NCI-H2227 (cell line): Measurements from ENCODE around the gene DNAJC5.

Source experiments
- DNase-seq: peaks from one replicate; lab custom pipeline; 2025; ENCODE audit not compliant: unreplicated experiment; lab: John Stamatoyannopoulos, UW

The DNAJC5 gene

GRCh38 chr20:63884506-63885263 lies 10.2 kb upstream of the DNAJC5 start:
- no peak for DNase-seq

DNA sequence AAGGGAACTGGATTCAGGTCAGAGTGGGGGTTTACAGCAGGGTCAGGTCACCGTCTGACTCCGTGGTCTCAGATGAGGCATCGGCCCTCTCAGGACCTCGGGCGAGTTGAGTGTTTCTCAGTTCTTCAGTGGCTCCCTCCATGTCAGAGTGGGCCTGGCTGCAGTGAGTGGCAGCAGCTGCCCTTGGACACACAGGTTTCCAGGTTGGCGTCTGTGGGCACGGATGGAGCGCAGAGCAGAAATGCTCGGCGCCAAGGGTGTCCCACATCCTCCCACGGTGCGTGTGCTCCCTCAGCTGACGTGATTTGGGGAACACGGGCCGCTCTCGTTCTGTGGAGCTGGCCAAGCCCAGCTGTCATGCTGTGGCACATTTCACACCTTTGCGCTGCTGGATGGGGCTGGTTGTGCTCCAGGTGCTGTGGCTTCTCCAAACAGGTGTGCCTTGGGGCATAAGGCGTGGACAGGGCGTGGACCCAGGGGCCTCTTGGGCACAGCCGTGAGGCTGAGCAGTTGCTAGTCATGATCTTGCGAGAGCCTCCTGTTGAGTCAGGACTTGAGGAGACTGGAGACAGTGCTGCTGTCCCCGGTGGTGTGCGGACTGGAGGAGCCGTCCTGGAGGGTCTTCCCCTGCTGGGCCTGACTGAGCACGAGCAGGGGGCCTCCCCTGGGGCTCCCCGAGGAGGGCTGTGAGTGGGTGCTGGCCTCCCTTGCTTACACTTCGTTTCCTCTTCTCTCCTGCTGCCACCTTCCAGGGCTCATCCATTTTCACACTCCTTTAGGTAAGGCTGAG lies 9.5 kb upstream of the DNAJC5 start:
- no peak for DNase-seq

DNA sequence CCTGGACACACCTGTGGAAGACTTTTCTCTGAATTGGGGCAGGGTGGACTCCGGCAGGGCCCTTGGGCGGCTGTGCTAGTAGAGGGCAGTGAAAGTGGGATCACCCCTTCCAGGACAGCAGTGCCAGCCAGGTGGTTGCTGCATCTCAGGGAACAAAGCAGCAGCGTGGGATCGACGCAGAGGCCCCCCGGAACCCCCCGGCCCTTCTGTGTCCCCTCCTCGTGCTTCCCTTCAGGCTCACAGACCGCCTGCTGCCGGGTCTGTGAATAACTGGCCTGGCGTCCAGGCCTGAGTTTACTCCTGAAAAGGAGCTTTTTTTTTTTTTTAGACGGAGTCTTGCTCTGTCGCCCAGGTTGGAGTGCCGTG lies 8.9 kb upstream of the DNAJC5 start:
- DNase-seq: no peak

DNA sequence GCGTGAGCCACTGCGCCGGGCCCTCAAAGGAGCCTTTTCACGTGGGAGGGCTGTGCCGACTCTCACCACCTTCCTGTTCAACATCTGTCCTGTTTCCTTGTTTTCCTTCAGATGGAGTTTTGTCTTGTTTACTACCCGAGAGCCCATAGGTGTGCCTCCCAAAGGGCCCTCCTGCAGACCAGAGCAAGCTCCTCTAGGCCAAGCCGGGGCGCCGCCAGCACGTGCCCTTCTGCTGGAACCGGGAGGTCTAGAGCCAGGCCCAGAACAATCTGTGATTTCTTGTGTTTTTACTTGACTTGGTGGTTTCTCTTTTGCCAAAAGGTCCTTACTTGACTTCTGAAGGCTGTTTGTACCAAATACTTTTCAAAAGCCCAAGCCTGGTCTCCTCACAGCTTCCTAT lies 8.0 kb upstream of the DNAJC5 start:
- no peak for DNase-seq

DNA sequence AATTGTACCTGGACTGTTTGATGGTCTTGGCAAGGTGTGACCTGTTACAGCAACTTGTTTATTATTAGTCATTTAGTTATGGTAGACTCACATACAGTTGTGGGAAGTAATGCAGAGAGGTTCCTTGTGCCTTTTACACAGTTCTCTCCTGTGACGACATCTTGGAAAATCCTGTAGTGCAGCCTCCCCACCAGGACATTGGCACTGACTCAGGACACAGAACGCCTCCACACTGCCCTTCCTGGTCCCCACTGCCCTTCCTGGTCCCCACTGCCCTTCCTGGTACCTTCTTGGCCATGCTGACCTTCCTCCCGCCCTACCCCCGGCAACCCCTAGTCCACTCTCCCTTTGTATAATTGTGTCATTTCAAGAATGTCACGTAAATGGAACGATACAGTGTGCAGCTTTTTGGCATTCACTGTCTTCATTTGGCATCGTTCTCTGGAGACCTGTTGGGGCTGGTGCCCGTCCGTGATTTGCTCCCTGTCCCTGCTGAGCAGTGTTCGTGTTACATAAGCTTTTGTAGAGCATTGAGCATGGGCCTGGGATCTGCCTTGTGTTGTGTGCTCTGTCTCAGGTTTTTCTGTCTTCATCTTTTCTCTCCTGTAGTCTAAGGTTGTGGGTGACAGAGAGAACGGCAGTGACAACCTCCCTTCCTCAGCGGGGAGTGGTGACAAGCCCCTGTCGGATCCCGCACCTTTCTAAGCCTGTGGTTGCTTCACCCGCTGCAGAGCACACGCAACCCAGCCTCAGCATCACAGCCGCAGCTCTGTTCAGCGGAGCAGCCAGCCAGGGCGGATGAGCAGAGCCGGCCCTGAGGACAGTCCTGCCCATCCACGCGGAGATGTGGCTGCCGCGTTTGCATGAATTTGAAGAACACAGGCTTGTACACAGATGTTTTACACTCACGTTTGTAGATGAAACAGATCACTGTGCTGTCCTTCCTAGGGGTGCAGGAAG lies 5.4 kb upstream of the DNAJC5 start:
- no peak for DNase-seq

- DNase-seq: no peak
These were observed 4.7 kb upstream of the DNAJC5 start for GRCh38 chr20:63890201-63890576.

DNA sequence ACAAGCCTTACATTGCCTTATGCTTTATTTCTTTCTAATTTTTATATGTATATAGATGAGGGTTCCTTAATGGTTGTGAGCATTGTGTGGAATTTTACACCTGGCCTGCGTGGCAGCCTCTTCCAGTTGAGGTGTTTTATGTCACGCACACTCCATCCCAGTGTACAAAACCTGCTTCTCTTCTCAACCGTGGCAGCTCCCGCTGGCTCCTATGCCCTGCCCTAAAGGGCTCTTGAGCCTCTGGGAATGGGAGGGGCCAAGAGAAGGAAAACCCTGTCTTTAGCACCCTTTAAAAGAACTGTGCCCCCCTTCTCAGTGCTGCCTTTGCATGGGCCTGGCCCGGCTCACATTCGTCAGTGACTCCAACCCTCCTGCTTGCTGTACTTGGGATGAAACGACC lies 4.3 kb upstream of the DNAJC5 start:
- DNase-seq: no peak

- no peak for DNase-seq
These were observed 3.6 kb upstream of the DNAJC5 start for GRCh38 chr20:63891061-63892002.

DNA sequence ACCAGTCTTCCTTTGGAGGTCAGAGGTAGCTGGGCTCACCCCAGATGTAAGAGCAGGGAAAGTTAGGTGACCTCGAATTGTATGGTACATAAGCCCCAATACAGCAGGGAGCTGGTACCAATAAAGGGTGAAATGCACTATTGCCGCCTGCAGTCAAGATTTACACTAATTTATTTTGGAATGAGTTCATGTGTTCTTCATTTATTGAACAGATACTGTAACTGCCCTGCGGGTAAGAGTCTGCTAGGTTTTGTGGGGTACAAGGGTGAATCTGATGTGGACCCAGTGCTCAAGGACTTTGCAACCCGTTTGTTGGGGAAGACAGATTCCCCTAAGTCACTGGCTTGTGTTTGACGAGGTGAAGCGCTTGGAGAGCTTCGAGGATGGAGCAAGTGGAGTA lies 2.5 kb upstream of the DNAJC5 start:
- no peak for DNase-seq

GRCh38 chr20:63893999-63894357 lies 948 bp upstream of the DNAJC5 start:
- no peak for DNase-seq

- DNase-seq: no peak
These were observed 451 bp downstream of the DNAJC5 start for GRCh38 chr20:63895202-63895951.

DNA sequence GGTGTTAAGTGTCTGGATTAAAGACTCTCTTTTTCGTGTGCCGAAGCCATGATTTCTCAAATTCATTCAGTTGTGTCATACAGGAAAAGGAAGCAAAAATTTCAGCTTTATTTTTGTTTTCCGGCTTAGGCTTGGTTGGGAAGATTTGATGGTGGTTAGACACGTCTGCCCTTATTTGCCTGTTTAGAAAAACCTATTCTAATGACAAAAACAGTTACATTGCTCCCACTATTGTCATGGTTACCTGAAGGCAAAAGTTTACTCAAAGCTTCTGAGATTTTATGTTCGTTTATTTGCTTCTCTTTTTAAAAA lies 982 bp downstream of the DNAJC5 start:
- DNase-seq: no peak

- no peak for DNase-seq
These were observed 1.6 kb downstream of the DNAJC5 start for GRCh38 chr20:63896264-63897105.

GRCh38 chr20:63897978-63898561 lies 3.1 kb downstream of the DNAJC5 start:
- DNase-seq: no peak

GRCh38 chr20:63898882-63899558 lies 4.1 kb downstream of the DNAJC5 start:
- DNase-seq: peak; percentile 54

DNA sequence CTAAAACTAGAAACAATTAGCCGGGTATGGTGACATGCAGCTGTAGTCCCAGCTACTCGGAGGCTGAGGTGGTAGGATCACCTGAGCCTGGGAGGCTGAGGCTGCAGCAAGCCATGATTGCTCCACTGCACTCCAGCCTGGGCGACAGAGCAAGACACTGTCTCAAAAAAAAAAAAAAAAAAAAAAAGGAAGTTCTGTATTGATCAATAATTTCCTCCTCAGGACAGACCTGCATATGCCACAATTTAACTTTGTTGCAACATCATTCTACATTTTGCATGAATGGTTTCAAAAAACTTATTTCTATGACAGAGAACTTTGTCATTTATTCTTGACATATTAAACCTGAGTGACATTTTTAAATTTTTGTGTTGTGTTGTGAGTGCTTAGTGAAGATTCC lies 5.5 kb downstream of the DNAJC5 start:
- no peak for DNase-seq

- no peak for DNase-seq
These were observed 9.1 kb downstream of the DNAJC5 start for GRCh38 chr20:63903796-63904561.
